DND-41 (cell line): ENCODE measurements around the gene PFDN1.

Experiments used
- CTCF ChIP-seq: IDR thresholded peaks from 2 replicates; pipeline ENCODE4 v1.5.1; 2012; ENCODE audit warnings: borderline replicate concordance, low read length, moderate library complexity, mild to moderate bottlenecking; ENCODE audit not compliant: poor library complexity, severe bottlenecking; ENCODE audit errors: extremely low read depth
- EZH2 ChIP-seq: IDR thresholded peaks from 3 replicates; pipeline ENCODE4 v1.6.1; 2012; ENCODE audit warnings: borderline replicate concordance, low read depth, mild to moderate bottlenecking, moderate library complexity, low read length, inconsistent platforms; ENCODE audit not compliant: severe bottlenecking

GRCh38 chr5:140338336-140338735, 35.4 kb upstream of the PFDN1 start:
- TF ChIP-seq CTCF (no peak), EZH2 (no peak)
